HCT116 (cell line): Measurements from ENCODE around the gene MAF. TPM values are rescaled to one million over a fixed set of nuclear protein-coding genes. Genes with fewer than 3 reads are reported as not detected.

Source experiments
- ATAC-seq: fragments of 200-7000 bp; cut with Tn5 transposase; 2 replicates; pipeline ENCODE4 v1.9.1; 2020; ENCODE audit warnings: mild to moderate bottlenecking, moderate library complexity
- BruUV-seq: library from RNA; stranded (reverse); fragments of 400-500 nt; replicated peaks from 2 replicates; lab custom pipeline; 2021; lab: Mats Ljungman, UMichigan
- CTCF ChIA-PET: fragments of 300-600 bp; sonication (Branson Sonifier 250); formaldehyde crosslinking; loops from one replicate; lab custom pipeline; 2021; ENCODE audit warnings: antibody characterized with exemption; lab: Charles Lee
- POLR2A ChIA-PET: fragments of 300-600, 350-600 bp; sonication (Branson Sonifier 250); formaldehyde crosslinking; loops from one replicate; lab custom pipeline; 2021; ENCODE audit warnings: antibody characterized with exemption; lab: Charles Lee
- RAD21 ChIA-PET, 2 experiments: fragments of 300-600 bp; sonication (Branson Sonifier 250); formaldehyde crosslinking; loops; one replicate each; lab custom pipeline; 2023; ENCODE audit warnings: low total read pairs in 2 of 2; ENCODE audit not compliant: uncharacterized antibody in 2 of 2, unreplicated experiment in 2 of 2, low non-redundant PET in 1 of 2; lab: Charles Lee
- DNase-seq: peaks from one replicate; pipeline ENCODE4 v3.0.0-alpha.2; 2010; ENCODE audit warnings: low read depth, low spot score
- H2AFZ ChIP-seq: fragments of 200-600 bp; shearing (Covaris generic), sonication (generic); 2 replicates; pipeline ENCODE4 v1.6.1; 2017; ENCODE audit warnings: low read depth, mixed run types, mixed read lengths, antibody characterized with exemption, low read length; ENCODE audit not compliant: poor library complexity, severe bottlenecking
- H3K27ac ChIP-seq: 2 replicates; pipeline ENCODE4 v1.5.1; 2012; ENCODE audit warnings: low read depth, low read length
- H3K27me3 ChIP-seq: fragments of 200-600 bp; sonication (generic); 2 replicates; pipeline ENCODE4 v1.6.1; 2016; ENCODE audit warnings: mixed run types, low read length, mixed read lengths; ENCODE audit not compliant: insufficient read depth
- H3K36me3 ChIP-seq, 2 experiments: fragments of 200-500 bp in 1 of 2; fragments of 200-600 bp in 1 of 2; sonication (Bioruptor generic) in 1 of 2; sonication (generic) in 1 of 2; 2 replicates each; pipeline versions ENCODE4 v1.5.1 to v1.6.1; 2014 to 2016; ENCODE audit warnings: low read length in 2 of 2, inconsistent platforms in 1 of 2, mixed read lengths in 1 of 2, mixed run types in 1 of 2; ENCODE audit not compliant: insufficient read depth in 2 of 2, control insufficient read depth in 1 of 2
- H3K4me1 ChIP-seq, 2 experiments: fragments of 200-600 bp in 1 of 2; sonication (generic) in 1 of 2; 2 replicates each; pipeline versions ENCODE4 v1.5.1 to v1.6.1; 2012 to 2017; ENCODE audit warnings: low read length in 2 of 2, inconsistent platforms in 1 of 2, mild to moderate bottlenecking in 1 of 2, mixed read lengths in 1 of 2, mixed run types in 1 of 2, moderate library complexity in 1 of 2; ENCODE audit not compliant: insufficient read depth in 2 of 2, control insufficient read depth in 1 of 2
- H3K4me2 ChIP-seq: fragments of 200-600 bp; sonication (generic); 2 replicates; pipeline ENCODE4 v1.6.1; 2017; ENCODE audit warnings: mixed run types, low read length, mixed read lengths
- H3K4me3 ChIP-seq, 2 experiments: fragments of 200-600 bp in 1 of 2; sonication (generic) in 1 of 2; replicated peaks in 1 of 2; 2 replicates each; pipeline ENCODE4 v1.5.1; 2011 to 2016; ENCODE audit warnings: low read length in 2 of 2, control low read depth in 1 of 2, low read depth in 1 of 2, mild to moderate bottlenecking in 1 of 2, mixed read lengths in 1 of 2, mixed run types in 1 of 2
- H3K79me2 ChIP-seq: fragments of 200-600 bp; sonication (generic); 2 replicates; pipeline ENCODE4 v1.6.1; 2017; ENCODE audit warnings: mild to moderate bottlenecking, mixed run types, low read length, moderate library complexity, mixed read lengths; ENCODE audit not compliant: insufficient read depth
- H3K9ac ChIP-seq: fragments of 200-600 bp; sonication (generic); 2 replicates; pipeline ENCODE4 v1.6.1; 2016; ENCODE audit warnings: low read length, mixed read lengths
- H3K9me2 ChIP-seq: fragments of 200-600 bp; sonication (generic), shearing (Covaris generic); 2 replicates; pipeline ENCODE4 v1.6.1; 2017; ENCODE audit warnings: mixed run types, mild to moderate bottlenecking, moderate library complexity; ENCODE audit not compliant: insufficient read depth
- H3K9me3 ChIP-seq, 2 experiments: fragments of 200-500 bp in 1 of 2; fragments of 200-600 bp in 1 of 2; sonication (Bioruptor generic) in 1 of 2; sonication (generic) in 1 of 2; 2 replicates each; pipeline ENCODE4 v1.6.1; 2014 to 2017; ENCODE audit warnings: low read length in 2 of 2, mixed read lengths in 2 of 2, inconsistent platforms in 1 of 2, low read depth in 1 of 2, mild to moderate bottlenecking in 1 of 2, mixed run types in 1 of 2, moderate library complexity in 1 of 2; ENCODE audit not compliant: control insufficient read depth in 1 of 2, insufficient read depth in 1 of 2
- H4K20me1 ChIP-seq: fragments of 200-600 bp; sonication (generic), shearing (Covaris generic); 2 replicates; pipeline ENCODE4 v1.6.1; 2017; ENCODE audit warnings: mixed run types, mild to moderate bottlenecking, moderate library complexity; ENCODE audit not compliant: insufficient read depth
- ATF3 ChIP-seq: IDR thresholded peaks from 2 replicates; pipeline ENCODE4 v1.6.1; 2012
- CTCF ChIP-seq, 3 experiments: fragments of 200-600 bp in 1 of 3; sonication (generic) in 1 of 3; IDR thresholded peaks in 2 of 3; conservative IDR thresholded peaks in 1 of 3; 2 replicates each; pipeline ENCODE4 v1.5.1; 2012 to 2017; ENCODE audit warnings: low read depth in 2 of 3, low read length in 2 of 3, antibody characterized with exemption in 1 of 3, borderline replicate concordance in 1 of 3, control low read depth in 1 of 3, mild to moderate bottlenecking in 1 of 3, mixed read lengths in 1 of 3, mixed run types in 1 of 3, moderate library complexity in 1 of 3; ENCODE audit not compliant: insufficient read depth in 1 of 3
- EZH2 ChIP-seq: fragments of 200-600 bp; sonication (generic); IDR thresholded peaks from 2 replicates; pipeline ENCODE4 v1.6.1; 2017; ENCODE audit warnings: antibody characterized with exemption, mixed run types
- FOSL1 ChIP-seq: IDR thresholded peaks from 2 replicates; pipeline ENCODE4 v1.6.1; 2012; ENCODE audit warnings: low read depth
- JUND ChIP-seq: IDR thresholded peaks from 2 replicates; pipeline ENCODE4 v1.6.1; 2012
- MAX ChIP-seq: IDR thresholded peaks from 2 replicates; pipeline ENCODE4 v1.6.1; 2012
- POLR2AphosphoS5 ChIP-seq: IDR thresholded peaks from 2 replicates; pipeline ENCODE4 v1.6.1; 2011; ENCODE audit warnings: mild to moderate bottlenecking, low read depth, low read length, moderate library complexity
- RAD21 ChIP-seq: IDR thresholded peaks from 2 replicates; pipeline ENCODE4 v1.6.1; 2012; ENCODE audit warnings: low read depth, mild to moderate bottlenecking
- REST ChIP-seq: IDR thresholded peaks from 2 replicates; pipeline ENCODE4 v1.6.1; 2012; ENCODE audit warnings: low read depth
- SIN3A ChIP-seq: IDR thresholded peaks from 2 replicates; pipeline ENCODE4 v1.6.1; 2012; ENCODE audit warnings: low read depth
- SRF ChIP-seq: IDR thresholded peaks from 2 replicates; pipeline ENCODE4 v1.6.1; 2012; ENCODE audit warnings: low read depth
- TCF7L2 ChIP-seq: IDR thresholded peaks from 2 replicates; pipeline ENCODE4 v1.7.0; 2011; ENCODE audit warnings: borderline replicate concordance, inconsistent platforms; ENCODE audit not compliant: insufficient read depth, insufficient read length; ENCODE audit errors: extremely low read depth
- YY1 ChIP-seq: IDR thresholded peaks from 2 replicates; pipeline ENCODE4 v1.6.1; 2011; ENCODE audit warnings: low read length, low read depth, moderate library complexity, mild to moderate bottlenecking; ENCODE audit not compliant: insufficient replicate concordance; ENCODE audit errors: extremely low read depth
- ZFX ChIP-seq: fragments of 450-650 bp; IDR thresholded peaks from 2 replicates; pipeline ENCODE4 v1.6.1; 2017
- ZNF274 ChIP-seq: fragments of 200-500 bp; sonication (Bioruptor generic); IDR thresholded peaks from 2 replicates; pipeline ENCODE4 v1.6.1; 2014; ENCODE audit warnings: mild to moderate bottlenecking, low read depth, low read length, inconsistent platforms
- intact Hi-C: fragments of 100-400 bp; cut with micrococcal nuclease; formaldehyde crosslinking; loops from 2 replicates; pipeline ENCODE4 v1.10.0; 2022
- total RNA-seq: library from RNA; stranded (reverse); gene quantifications from one replicate; pipeline ENCODE4 v1.2.1, GENCODE V29; 2021; ENCODE audit not compliant: unreplicated experiment

MAF gene
- total RNA-seq, 1 experiment from 2014 or later: 0.27 TPM

- Histone ChIP-seq H3K27ac (no peak overlapping the region), H3K79me2 (no peaks in the 10 kb centered on the region), H4K20me1 (no peaks in the 10 kb centered on the region), H3K27me3 (no peaks in the 10 kb centered on the region), H3K4me2 (no peak overlapping the region), H3K9me3 (peaks cover 21 to 22% of the 10 kb centered on the region in 2 experiments; a peak in 2 of 4 replicates), H3K9ac (no peak overlapping the region), H3K4me3 (no peak overlapping the region)
- intact Hi-C loops: no loop called here
- no peak for DNase-seq
- POLR2A ChIA-PET: no interaction called here
- RAD21 ChIA-PET: no interaction called here
- TF ChIP-seq SRF: no peak
- no peak for TF ChIP-seq POLR2AphosphoS5
- no peak for TF ChIP-seq RAD21
- no peak for TF ChIP-seq JUND
- no peak for TF ChIP-seq MAX
- no peak for TF ChIP-seq CTCF (IDR thresholded peaks at IDR 0.05 in 2 of 3, conservative IDR thresholded peaks at IDR 0.05 in 1 of 3; ENCODE audit: borderline replicate concordance in 1 of 3, insufficient read depth in 1 of 3, low read depth in 2 of 3, low read length in 2 of 3)
- TF ChIP-seq ZFX: no peak
- no peak for TF ChIP-seq YY1
- no peak for TF ChIP-seq ZNF274
- TF ChIP-seq TCF7L2: no peak
- TF ChIP-seq EZH2: no peak
- TF ChIP-seq SIN3A: no peak
- TF ChIP-seq REST: no peak
- no peak for TF ChIP-seq ATF3
- no peak for TF ChIP-seq FOSL1
- TF ChIP-seq, all 23 proteins: peak for 0
- CTCF ChIA-PET: no interaction called here
- H3K36me3 ChIP-seq: no peaks in the 10 kb centered on the region
- H2AFZ ChIP-seq: no peak overlapping the region
- no peak for ATAC-seq
- BruUV-seq: no TSS peak
- H3K9me2 ChIP-seq: no peaks in the 10 kb centered on the region
- no peaks in the 10 kb centered on the region for H3K4me1 ChIP-seq
Measured at GRCh38 chr16:79613009-79613408, 12.5 kb upstream of the MAF start.
